ENCODE measurements around the gene TPPP2. TPM values are rescaled to one million over a fixed set of nuclear protein-coding genes. Genes with fewer than 3 reads are reported as not detected.

TPPP2 gene
- total RNA-seq, 4 donors from 2014 or later, result 0.67 TPM; not detected in 3

DNA sequence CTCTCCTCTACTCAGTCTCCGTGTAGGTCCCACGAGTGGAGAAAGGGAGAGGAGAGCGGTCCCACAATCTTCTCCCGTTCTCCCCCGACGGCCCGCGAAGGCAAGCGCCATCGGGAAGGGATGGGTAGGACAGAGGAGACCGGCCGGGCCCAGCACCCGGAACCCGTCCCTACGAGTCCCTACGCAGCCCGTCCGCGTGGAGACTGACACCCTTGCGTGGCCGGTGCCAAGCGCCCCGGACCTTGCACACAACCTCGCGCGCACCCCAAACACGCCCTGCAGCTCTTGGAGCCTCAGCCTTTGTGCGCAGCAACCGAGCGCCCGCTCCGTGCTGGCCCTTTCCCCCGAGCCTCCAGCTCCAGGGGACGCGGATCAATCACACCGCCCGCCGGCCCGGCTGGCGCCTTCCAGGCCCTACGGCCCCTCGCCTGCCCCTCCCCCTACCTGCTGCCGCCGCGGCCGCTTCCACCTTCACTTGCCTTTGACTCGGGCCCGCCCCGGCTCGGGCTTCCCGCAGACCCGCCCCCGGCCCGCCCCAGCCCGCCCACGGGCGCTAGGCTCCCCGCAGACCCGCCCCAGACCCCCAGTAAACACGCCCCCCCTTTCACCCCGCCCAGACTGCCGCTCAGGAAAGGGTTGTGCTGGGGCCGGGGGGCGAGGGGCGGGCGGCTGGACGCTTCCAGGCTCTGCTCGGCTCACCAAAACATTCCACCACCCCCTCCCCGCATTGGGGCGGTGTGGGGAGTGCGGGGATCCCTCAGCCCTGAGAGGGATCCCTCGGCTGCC, 5.2 kb upstream of the TPPP2 start, which contains the start of gene NDRG2:
TSS of gene NDRG2 (minus strand) at position 477 of the 786 bp plus-strand sequence. CDS start 1,746 bp downstream, outside the sequence.
- H3K27me3 ChIP-seq, result no peaks in the 10 kb centered on the region
- TF ChIP-seq POLR2A (IDR thresholded peaks at IDR 0.05), result peak; percentile 57 to 68
- TF ChIP-seq, protein P1, sequence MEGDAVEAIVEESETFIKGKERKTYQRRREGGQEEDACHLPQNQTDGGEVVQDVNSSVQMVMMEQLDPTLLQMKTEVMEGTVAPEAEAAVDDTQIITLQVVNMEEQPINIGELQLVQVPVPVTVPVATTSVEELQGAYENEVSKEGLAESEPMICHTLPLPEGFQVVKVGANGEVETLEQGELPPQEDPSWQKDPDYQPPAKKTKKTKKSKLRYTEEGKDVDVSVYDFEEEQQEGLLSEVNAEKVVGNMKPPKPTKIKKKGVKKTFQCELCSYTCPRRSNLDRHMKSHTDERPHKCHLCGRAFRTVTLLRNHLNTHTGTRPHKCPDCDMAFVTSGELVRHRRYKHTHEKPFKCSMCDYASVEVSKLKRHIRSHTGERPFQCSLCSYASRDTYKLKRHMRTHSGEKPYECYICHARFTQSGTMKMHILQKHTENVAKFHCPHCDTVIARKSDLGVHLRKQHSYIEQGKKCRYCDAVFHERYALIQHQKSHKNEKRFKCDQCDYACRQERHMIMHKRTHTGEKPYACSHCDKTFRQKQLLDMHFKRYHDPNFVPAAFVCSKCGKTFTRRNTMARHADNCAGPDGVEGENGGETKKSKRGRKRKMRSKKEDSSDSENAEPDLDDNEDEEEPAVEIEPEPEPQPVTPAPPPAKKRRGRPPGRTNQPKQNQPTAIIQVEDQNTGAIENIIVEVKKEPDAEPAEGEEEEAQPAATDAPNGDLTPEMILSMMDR (IDR thresholded peaks at IDR 0.05), result peak in 1 of 4 experiments; percentile 21
- H3K4me3 ChIP-seq, result peak within 1 kb of the TSS; percentile 84 to 96
- H3K36me3 ChIP-seq, result no peaks in the 10 kb centered on the region
- intact Hi-C loops (cut with DNase I; ENCODE audit: low total_unique reads), result no loop called here
- no peaks in the 10 kb centered on the region for H3K9me3 ChIP-seq
- peaks cover 5 to 12% of the 10 kb centered on the region in 2 donors for H3K4me1 ChIP-seq
- peak; percentile 88 to 89 for DNase-seq
- peak within 1 kb of the TSS; percentile 99 for H3K27ac ChIP-seq

- Histone ChIP-seq H3K4me3 (peak overlapping the region; percentile 84 to 96), H3K4me1 (peaks cover 5 to 12% of the 10 kb centered on the region in 2 donors), H3K9me3 (no peaks in the 10 kb centered on the region), H3K27me3 (no peaks in the 10 kb centered on the region), H3K27ac (peak overlapping the region; percentile 99), H3K36me3 (no peaks in the 10 kb centered on the region)
- intact Hi-C loops (cut with DNase I; ENCODE audit: low total_unique reads), result no loop called here
- DNase-seq, result peak; percentile 94 to 95
- peak in 1 of 2 donors; percentile 3 for TF ChIP-seq POLR2A (IDR thresholded peaks at IDR 0.05)
- TF ChIP-seq, protein P1 (IDR thresholded peaks at IDR 0.05), result no peak
These were observed 4.4 kb upstream of the TPPP2 start for GRCh38 chr14:21025371-21026273.

DNA sequence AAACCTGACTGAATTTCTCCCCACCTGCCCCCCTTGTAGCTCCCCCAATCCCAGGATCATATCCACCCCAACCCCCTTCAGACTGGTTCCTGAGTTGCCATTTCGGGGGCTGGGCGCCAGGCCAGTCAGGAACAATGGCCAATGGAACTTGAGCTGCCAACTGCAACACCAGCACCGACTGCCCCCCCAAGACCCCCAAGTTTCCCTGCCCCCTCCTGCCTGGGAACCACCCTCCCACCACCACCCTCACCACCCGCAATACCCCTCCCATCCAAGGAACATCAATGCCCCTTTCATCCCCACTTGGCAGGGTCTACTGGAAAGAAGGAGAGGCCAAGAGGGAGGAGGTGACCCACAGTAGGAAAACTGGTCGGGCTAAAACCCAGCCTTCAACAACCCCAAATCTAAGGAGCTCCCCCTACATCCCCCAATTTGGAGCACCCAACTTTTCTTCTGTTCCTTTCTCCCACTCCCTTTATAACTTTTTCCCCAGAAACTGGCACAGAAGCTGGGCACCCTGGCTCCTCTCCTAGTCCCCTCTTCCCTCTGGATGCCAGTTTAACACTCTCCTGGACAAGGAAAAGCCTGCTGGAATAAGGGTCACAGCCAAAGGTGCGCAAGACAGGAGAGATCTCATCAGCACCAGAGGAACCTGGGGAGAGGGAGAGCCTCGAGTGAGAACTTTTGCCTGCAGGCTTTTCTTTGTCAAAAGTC, 3.6 kb upstream of the TPPP2 start:
- Histone ChIP-seq H3K9me3 (no peaks in the 10 kb centered on the region), H3K4me1 (peaks cover 5 to 12% of the 10 kb centered on the region in 2 donors), H3K27me3 (no peaks in the 10 kb centered on the region), H3K27ac (peak overlapping the region; percentile 99), H3K36me3 (no peaks in the 10 kb centered on the region), H3K4me3 (peak overlapping the region; percentile 84 to 96)
- TF ChIP-seq POLR2A (IDR thresholded peaks at IDR 0.05), result no peak
- TF ChIP-seq, protein P1 (IDR thresholded peaks at IDR 0.05), result no peak
- peak in 1 of 2 donors; percentile 39 for DNase-seq
- intact Hi-C loops (cut with DNase I; ENCODE audit: low total_unique reads), result no loop called here

DNA sequence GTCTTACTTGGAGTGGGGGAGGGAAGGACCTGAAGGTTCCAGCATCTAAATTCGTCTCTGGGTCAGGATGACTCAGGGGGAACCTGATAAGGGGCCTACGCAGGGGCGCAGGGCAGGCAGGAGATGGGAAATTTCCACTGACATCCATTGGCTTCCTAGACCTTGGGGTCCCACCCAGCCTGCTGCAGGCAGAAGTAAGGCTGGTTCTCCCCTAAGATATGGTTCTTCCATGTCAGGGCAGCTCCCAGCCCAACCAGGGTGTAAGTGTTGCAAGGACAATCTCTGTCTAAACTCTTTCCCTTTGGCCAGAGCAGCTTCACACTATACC, 3.1 kb upstream of the TPPP2 start:
- Histone ChIP-seq H3K9me3 (no peaks in the 10 kb centered on the region), H3K4me3 (no peak overlapping the region), H3K27me3 (no peaks in the 10 kb centered on the region), H3K4me1 (peaks cover 5 to 12% of the 10 kb centered on the region in 2 donors), H3K36me3 (no peaks in the 10 kb centered on the region), H3K27ac (peak overlapping the region; percentile 99)
- peak; percentile 75 for DNase-seq
- no peak for TF ChIP-seq POLR2A (IDR thresholded peaks at IDR 0.05)
- TF ChIP-seq, protein P1 (IDR thresholded peaks at IDR 0.05), result no peak
- intact Hi-C loops (cut with DNase I; ENCODE audit: low total_unique reads), result no loop called here
